ENCODE data around the gene OIT3.
A peak's percentile ranks its signal among the peaks of the same experiment; 100 is the strongest.
"Not testable (repeated sequence)": the region's sequence is repeated elsewhere in the genome, so short reads cannot be mapped to it uniquely, and the experiment has no call there.

Gene OIT3

DNA sequence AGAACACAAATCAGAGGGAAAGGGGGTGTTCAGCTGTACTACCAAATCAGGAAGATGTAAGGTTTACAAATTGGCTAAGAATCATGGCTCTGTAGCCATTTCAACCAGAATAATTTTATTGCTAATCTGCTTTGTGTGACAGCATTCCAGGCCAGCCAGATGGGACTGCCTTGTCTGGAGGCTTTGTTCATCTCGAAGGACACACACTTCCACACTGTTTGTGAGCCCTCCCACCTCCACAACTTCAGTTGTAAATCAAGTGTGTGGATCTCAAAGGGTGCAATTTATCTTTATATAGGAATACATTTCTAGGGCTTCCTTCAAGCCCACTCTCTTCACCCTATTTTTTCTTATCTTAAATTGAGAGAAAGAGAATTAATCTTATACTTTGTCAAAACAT, 6.9 kb upstream of the OIT3 start:
- H3K27me3 Mint-ChIP-seq = no peaks in the 10 kb centered on the region
- peaks cover 22% of the 10 kb centered on the region for H3K4me1 Mint-ChIP-seq (ENCODE audit: low read depth)
- H3K27ac Mint-ChIP-seq = peak overlapping the region; percentile 87
- peaks cover 8% of the 10 kb centered on the region for H3K9me3 Mint-ChIP-seq
- no peak overlapping the region for H3K4me3 Mint-ChIP-seq
- no peak for DNase-seq
- H3K36me3 Mint-ChIP-seq (ENCODE audit: low read depth) = peaks cover 46% of the 10 kb centered on the region

DNA sequence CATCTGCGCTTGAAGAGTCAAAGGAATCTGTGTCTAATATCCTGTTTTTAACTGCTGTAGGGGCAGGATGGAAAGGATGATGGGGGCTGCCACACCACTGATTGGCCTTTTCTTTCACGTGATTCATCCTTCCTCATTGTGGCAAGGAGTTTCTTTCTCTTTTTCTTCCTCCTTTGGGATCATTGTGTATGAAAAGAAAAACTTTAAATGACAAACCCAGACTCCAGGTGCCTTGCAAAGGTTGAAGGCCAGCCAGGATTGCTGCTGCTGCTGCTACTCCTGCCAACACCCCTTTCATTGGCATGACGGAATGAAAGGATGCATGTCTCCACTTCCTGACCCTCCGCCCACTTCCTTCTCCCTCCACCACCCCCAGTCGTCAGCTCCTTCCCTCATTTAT, 6.5 kb upstream of the OIT3 start:
- peaks cover 6% of the 10 kb centered on the region for H3K9me3 Mint-ChIP-seq
- H3K27me3 Mint-ChIP-seq = no peaks in the 10 kb centered on the region
- peaks cover 42% of the 10 kb centered on the region for H3K36me3 Mint-ChIP-seq (ENCODE audit: low read depth)
- no peak for DNase-seq
- peak overlapping the region; percentile 41 for H3K4me3 Mint-ChIP-seq
- H3K27ac Mint-ChIP-seq = peak overlapping the region; percentile 87
- H3K4me1 Mint-ChIP-seq (ENCODE audit: low read depth) = peaks cover 22% of the 10 kb centered on the region

DNA sequence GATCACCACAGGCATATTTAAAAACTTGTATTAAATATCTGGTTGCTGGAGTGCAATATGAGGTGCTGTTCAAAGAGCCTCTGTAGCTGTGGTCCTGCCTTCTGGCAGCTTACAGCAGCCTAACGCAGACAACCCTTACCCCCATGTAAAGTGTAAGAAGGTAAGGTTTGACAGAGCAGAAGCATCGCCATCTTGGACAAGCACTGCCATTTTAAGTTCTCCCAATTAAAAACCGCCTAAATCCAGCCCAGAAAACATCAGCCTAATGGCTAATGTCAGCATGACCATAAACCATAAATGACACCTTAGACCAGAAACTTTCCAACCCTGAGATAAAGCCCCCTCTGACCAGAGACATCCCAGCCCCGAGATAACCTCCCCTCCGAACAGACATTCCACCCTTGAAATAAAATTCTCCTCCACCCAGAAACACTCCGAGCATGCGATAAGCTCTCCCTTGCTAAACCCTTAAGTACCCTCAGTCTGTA, 5.3 kb upstream of the OIT3 start:
- Mint-ChIP-seq H3K36me3 (ENCODE audit: low read depth) (peaks cover 32% of the 10 kb centered on the region), H3K4me3 (no peak overlapping the region), H3K4me1 (ENCODE audit: low read depth) (peaks cover 22% of the 10 kb centered on the region), H3K9me3 (no peaks in the 10 kb centered on the region), H3K27ac (no peak overlapping the region), H3K27me3 (no peaks in the 10 kb centered on the region)
- DNase-seq = no peak

DNA sequence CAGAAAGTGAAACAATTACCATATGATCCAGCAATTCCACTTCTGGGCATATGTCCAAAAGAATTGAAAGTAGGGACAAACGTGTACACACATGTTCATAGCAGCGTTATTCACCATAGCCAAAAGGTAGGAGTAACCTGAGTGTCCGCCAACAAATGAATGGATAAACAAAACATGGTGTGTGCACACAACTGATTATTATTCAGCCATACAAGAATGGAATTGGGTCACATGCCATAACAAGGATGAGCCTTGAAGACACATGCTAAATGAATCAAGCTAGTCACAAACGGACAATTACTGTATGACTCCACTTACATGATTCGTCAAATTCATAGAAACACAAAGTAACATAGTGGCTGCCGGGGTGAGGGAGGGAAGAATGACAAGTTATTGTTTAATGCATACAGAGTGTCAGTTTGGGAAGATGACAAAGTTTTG, 4.1 kb upstream of the OIT3 start:
- no peaks in the 10 kb centered on the region for H3K27me3 Mint-ChIP-seq
- no peak overlapping the region for H3K27ac Mint-ChIP-seq
- H3K4me3 Mint-ChIP-seq = no peak overlapping the region
- DNase-seq = no peak
- H3K9me3 Mint-ChIP-seq = no peaks in the 10 kb centered on the region
- peaks cover 27% of the 10 kb centered on the region for H3K36me3 Mint-ChIP-seq (ENCODE audit: low read depth)
- peaks cover 17% of the 10 kb centered on the region for H3K4me1 Mint-ChIP-seq (ENCODE audit: low read depth)

DNA sequence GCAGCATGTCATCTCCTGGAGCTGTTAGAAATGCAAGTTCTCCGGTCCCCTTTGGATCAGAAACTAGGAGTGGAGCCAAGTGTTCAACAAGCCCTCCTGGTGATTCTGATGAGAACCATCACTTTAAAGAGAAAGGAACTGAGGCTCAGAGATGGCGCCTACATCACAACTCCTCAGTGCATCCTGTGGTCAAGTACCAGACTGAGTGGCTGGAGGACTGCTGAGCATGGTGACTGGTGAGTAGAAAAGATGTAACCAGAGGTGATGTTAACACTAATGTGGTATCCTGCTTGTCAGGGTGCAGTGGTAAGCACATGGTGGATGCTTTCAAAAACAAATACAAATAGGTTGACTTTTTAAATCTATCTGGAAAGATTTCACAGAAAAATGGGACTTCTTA, 3.5 kb upstream of the OIT3 start:
- H3K4me3 Mint-ChIP-seq = no peak overlapping the region
- H3K9me3 Mint-ChIP-seq = no peaks in the 10 kb centered on the region
- peaks cover 17% of the 10 kb centered on the region for H3K4me1 Mint-ChIP-seq (ENCODE audit: low read depth)
- H3K27ac Mint-ChIP-seq = no peak overlapping the region
- peaks cover 27% of the 10 kb centered on the region for H3K36me3 Mint-ChIP-seq (ENCODE audit: low read depth)
- peaks cover 4% of the 10 kb centered on the region for H3K27me3 Mint-ChIP-seq
- no peak for DNase-seq

DNA sequence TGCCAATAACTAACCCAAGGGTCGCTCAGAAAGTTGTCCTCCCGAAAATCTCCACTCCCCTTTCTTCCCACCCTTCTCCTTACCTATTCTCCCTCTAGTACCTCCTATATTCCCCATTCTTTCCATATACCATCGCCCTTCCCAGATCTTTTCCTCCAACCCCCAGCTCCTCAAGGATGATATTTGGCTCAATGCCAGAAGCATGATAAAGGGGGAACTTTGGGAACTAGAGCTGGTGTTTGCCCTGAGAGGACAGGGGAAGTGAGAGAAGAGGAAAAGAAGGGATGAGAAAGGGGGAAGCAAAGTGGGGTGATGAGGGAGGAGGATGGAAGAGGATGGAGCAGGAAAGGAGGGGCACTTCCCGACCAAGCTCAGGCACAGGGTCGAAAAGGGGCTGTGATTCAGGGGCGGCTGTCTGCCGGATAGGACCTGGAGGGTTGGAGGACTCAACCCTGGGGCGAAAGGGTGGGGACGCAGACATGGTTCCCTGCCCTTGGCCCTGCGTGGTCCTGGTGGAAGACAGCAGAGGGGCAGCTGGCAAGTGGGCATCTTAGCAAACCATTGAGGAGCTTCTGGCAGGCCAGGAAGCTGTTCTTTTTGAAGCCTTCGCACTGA, 1.8 kb downstream of the OIT3 start:
- Mint-ChIP-seq H3K4me1 (ENCODE audit: low read depth) (no peaks in the 10 kb centered on the region), H3K27ac (no peak overlapping the region), H3K27me3 (peaks cover 10% of the 10 kb centered on the region), H3K36me3 (ENCODE audit: low read depth) (no peaks in the 10 kb centered on the region), H3K9me3 (no peaks in the 10 kb centered on the region), H3K4me3 (no peak overlapping the region)
- no peak for DNase-seq

DNA sequence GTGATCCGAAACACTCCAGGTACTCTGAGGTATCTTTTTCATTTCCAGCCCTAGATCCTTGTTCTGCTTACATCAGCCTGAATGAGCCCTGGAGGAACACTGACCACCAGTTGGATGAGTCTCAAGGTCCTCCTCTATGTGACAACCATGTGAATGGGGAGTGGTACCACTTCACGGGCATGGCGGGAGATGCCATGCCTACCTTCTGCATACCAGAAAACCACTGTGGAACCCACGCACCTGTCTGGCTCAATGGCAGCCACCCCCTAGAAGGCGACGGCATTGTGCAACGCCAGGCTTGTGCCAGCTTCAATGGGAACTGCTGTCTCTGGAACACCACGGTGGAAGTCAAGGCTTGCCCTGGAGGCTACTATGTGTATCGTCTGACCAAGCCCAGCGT, 5.1 kb downstream of the OIT3 start:
- DNase-seq = no peak
- H3K4me3 Mint-ChIP-seq = no peak overlapping the region
- H3K9me3 Mint-ChIP-seq = no peaks in the 10 kb centered on the region
- peaks cover 10% of the 10 kb centered on the region for H3K27me3 Mint-ChIP-seq
- H3K4me1 Mint-ChIP-seq (ENCODE audit: low read depth) = no peaks in the 10 kb centered on the region
- no peaks in the 10 kb centered on the region for H3K36me3 Mint-ChIP-seq (ENCODE audit: low read depth)
- H3K27ac Mint-ChIP-seq = no peak overlapping the region

DNA sequence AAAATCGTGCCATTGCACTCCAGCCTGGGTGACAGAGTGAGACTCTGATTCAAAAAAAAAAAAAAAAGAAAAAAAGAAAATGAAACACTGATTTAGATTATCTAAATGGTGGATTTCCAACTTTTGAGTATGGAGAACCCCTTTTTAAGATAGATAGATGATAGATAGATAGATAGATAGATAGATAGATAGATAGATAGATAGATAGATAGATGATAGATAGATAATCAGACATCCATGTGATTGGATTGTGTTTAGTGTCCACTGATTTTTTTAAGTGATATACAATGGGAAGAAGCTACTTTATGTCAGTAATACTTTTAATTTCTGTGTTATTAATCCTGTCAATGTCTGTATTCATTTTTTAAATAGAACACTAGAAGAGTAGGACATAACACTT, 6.0 kb downstream of the OIT3 start:
- H3K4me3 Mint-ChIP-seq = no peak overlapping the region

DNA sequence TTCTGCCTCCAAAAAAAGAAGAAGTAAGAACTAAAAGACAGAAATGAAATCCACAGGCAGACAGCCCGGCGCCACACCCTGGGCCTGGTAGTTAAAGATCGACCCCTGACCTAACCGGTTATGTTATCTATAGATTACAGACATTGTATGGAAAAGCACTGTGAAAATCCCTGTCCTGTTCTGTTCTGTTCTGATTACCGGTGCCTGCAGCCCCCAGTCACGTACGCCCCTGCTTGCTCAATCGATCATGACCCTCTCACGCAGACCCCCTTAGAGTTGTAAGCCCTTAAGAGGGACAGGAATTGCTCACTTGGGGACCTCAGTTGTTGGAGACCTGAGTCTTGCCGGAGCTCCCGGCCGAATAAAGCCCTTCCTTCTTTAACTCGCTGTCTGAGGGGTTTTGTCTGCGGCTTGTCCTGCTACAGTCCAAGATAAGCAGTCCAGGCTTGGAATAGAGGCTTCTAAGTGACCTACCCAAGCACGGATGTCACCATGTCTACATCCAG, 10.5 kb downstream of the OIT3 start:
- H3K4me1 Mint-ChIP-seq (ENCODE audit: low read depth); H3K9me3 Mint-ChIP-seq; H3K4me3 Mint-ChIP-seq; H3K27ac Mint-ChIP-seq; H3K27me3 Mint-ChIP-seq; DNase-seq; H3K36me3 Mint-ChIP-seq (ENCODE audit: low read depth): not testable (repeated sequence)

More for the DNA sequence above, 6.0 kb downstream of the OIT3 start:
- H3K9me3 Mint-ChIP-seq = no peaks in the 10 kb centered on the region
- H3K36me3 Mint-ChIP-seq (ENCODE audit: low read depth) = no peaks in the 10 kb centered on the region
- no peaks in the 10 kb centered on the region for H3K4me1 Mint-ChIP-seq (ENCODE audit: low read depth)
- no peak for DNase-seq
- peaks cover 10% of the 10 kb centered on the region for H3K27me3 Mint-ChIP-seq
- no peak overlapping the region for H3K27ac Mint-ChIP-seq

DNA sequence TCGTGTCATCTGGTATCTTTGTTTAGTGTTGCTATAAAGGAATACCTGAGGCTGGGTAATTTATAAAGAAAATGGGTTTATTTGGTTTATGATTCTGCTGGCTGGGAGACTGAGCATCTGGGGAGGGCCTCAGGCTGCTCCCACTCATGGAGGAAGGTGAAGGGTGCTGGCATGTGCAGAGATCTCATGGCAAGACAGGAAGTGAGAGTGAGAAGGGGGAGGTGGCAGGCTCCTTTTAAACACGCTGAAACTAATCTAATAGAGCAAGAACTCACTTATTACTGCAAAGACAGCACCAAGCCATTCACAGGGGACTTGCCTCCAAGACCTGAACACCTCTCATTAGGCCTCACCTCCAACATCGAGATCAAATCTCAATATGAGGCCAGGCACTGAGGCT, 11.3 kb downstream of the OIT3 start:
- Mint-ChIP-seq H3K27ac (no peak overlapping the region), H3K27me3 (no peaks in the 10 kb centered on the region), H3K4me1 (ENCODE audit: low read depth) (no peaks in the 10 kb centered on the region), H3K4me3 (no peak overlapping the region), H3K36me3 (ENCODE audit: low read depth) (no peaks in the 10 kb centered on the region), H3K9me3 (no peaks in the 10 kb centered on the region)
- DNase-seq = no peak

DNA sequence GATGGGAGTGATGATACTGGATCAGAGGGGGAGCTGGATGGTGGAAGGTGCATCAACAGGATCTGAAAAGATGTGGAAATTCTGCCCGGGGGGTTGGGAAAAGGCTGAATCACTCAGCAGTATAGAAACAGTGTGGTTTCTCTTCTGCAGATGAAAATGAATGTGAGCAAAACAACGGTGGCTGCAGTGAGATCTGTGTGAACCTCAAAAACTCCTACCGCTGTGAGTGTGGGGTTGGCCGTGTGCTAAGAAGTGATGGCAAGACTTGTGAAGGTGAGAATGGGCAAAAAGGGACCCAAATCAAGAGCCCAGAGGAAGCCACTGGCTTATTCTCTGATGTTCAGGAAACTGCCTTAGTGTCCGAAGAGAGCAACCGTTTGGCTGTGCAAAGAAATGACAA, 12.9 kb downstream of the OIT3 start:
- H3K27me3 Mint-ChIP-seq = no peaks in the 10 kb centered on the region

DNA sequence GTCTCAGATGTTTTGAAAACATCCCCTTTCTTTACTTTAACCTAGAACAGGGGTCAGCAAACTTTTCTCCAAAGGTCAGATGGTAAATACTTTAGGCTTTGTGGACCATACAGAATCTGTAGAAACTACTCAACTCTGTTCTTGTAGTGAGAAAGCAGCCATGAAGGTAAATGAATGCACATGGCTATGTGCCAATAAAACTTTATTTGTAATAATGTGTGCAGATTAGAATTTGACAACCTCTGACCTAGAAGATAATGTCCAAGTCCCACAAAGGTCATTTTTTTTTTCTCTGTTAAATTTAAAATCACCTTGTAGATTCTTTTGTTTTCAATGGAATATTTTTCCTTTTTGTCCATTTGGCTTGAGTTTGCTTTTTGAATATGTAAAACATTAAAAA, 17.2 kb downstream of the OIT3 start:
- Mint-ChIP-seq H3K27ac (no peak overlapping the region), H3K9me3 (no peaks in the 10 kb centered on the region), H3K27me3 (no peaks in the 10 kb centered on the region), H3K36me3 (ENCODE audit: low read depth) (no peaks in the 10 kb centered on the region), H3K4me3 (no peak overlapping the region), H3K4me1 (ENCODE audit: low read depth) (no peaks in the 10 kb centered on the region)
- DNase-seq = no peak

More for the DNA sequence above, 12.9 kb downstream of the OIT3 start:
- no peaks in the 10 kb centered on the region for H3K9me3 Mint-ChIP-seq
- no peaks in the 10 kb centered on the region for H3K36me3 Mint-ChIP-seq (ENCODE audit: low read depth)
- H3K27ac Mint-ChIP-seq = no peak overlapping the region
- no peak overlapping the region for H3K4me3 Mint-ChIP-seq
- H3K4me1 Mint-ChIP-seq (ENCODE audit: low read depth) = no peaks in the 10 kb centered on the region
- no peak for DNase-seq

DNA sequence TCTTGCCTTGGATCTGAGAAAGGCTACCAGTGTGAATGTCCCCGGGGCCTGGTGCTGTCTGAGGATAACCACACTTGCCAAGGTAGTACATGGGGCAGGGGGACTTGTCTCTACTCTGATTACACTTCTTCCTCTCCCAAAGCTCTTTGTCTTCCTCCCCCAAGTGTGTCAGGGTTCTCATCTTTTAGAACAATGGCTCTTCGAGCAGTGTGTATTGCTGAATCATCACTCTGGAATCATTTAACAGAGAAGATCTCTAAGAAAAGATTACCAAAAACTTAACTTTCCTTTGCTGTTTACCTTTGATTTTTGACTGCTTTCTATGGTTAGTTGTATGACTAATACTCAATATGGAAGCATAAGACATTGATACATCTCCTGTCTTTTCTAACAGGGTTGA, 18.2 kb downstream of the OIT3 start:
- Mint-ChIP-seq H3K4me3 (no peak overlapping the region), H3K27ac (no peak overlapping the region), H3K27me3 (no peaks in the 10 kb centered on the region), H3K36me3 (ENCODE audit: low read depth) (no peaks in the 10 kb centered on the region), H3K9me3 (no peaks in the 10 kb centered on the region), H3K4me1 (ENCODE audit: low read depth) (no peaks in the 10 kb centered on the region)
- no peak for DNase-seq

DNA sequence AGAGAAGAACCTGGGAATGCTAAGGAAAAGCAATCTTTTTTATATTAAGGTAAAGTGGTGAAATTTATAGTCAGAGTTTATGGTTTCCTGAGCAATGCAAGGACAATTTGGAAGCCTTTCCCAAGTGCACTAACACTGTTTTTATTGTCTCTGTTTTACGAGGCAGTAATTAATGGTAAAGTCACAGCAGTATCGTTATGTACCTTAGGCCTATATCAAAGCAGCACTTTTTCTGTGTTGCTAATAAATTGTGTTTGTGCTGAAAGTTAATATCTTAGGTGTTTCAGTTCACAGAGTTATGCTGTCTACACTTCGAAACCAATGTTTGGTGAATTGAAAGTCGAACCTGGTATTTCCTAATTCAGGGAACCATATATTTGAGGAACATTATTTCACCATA, 19.2 kb downstream of the OIT3 start:
- Mint-ChIP-seq H3K9me3 (no peaks in the 10 kb centered on the region), H3K4me1 (ENCODE audit: low read depth) (no peaks in the 10 kb centered on the region), H3K27ac (no peak overlapping the region), H3K4me3 (no peak overlapping the region), H3K27me3 (no peaks in the 10 kb centered on the region), H3K36me3 (ENCODE audit: low read depth) (no peaks in the 10 kb centered on the region)
- DNase-seq = no peak

DNA sequence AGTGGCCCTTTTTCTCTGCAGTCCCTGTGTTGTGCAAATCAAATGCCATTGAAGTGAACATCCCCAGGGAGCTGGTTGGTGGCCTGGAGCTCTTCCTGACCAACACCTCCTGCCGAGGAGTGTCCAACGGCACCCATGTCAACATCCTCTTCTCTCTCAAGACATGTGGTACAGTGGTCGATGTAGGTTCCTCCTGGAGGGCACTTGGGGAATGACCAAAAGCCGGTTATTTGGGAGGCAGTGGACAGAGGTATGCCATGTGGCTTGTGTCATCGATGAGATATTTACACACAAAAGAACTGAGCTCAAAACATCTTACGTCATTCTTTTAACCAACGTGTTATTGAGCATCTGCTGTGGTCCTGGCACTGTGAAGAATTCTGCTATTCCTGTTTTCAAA, 19.7 kb downstream of the OIT3 start:
- no peaks in the 10 kb centered on the region for H3K27me3 Mint-ChIP-seq
- no peak for DNase-seq
- no peaks in the 10 kb centered on the region for H3K36me3 Mint-ChIP-seq (ENCODE audit: low read depth)
- H3K9me3 Mint-ChIP-seq = no peaks in the 10 kb centered on the region
- no peaks in the 10 kb centered on the region for H3K4me1 Mint-ChIP-seq (ENCODE audit: low read depth)
- no peak overlapping the region for H3K27ac Mint-ChIP-seq
- H3K4me3 Mint-ChIP-seq = no peak overlapping the region

DNA sequence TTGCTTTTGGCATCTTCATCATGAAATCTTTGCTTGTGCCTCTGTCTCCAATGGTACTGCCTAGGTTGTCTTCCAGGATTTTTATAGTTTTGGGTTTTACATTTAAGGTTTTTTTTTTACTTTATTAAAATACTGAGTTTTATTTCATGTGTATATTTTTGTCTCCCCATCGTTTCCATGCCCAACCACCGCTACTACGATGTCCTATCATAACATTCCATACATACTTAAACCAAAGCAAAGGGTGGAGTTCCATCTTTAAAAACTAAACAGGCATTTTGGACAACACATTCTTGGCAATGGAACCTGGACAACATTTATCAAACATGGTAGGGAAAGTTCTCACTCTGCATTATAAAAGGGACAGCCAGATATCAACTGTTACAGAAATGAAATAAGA, 23.7 kb downstream of the OIT3 start:
- not testable (repeated sequence) for H3K4me3 Mint-ChIP-seq; H3K4me1 Mint-ChIP-seq (ENCODE audit: low read depth); H3K36me3 Mint-ChIP-seq (ENCODE audit: low read depth); DNase-seq; H3K27ac Mint-ChIP-seq
- peaks cover 18% of the 10 kb centered on the region for H3K27me3 Mint-ChIP-seq
- H3K9me3 Mint-ChIP-seq = peaks cover 15% of the 10 kb centered on the region

Data from activated T-cell treated with anti-CD3 and anti-CD28 coated beads, Interleukin-2, amount 50 U/mL, for 24 hours (primary cell).